DMS79 (cell line): ENCODE data around the gene SLC43A3.
A peak's percentile ranks its signal among the peaks of the same experiment; 100 is the strongest.
"Not testable (repeated sequence)": the region's sequence is repeated elsewhere in the genome, so short reads cannot be mapped to it uniquely, and the experiment has no call there.

Experiments used
- DNase-seq: peaks from one replicate; lab custom pipeline; 2025; lab: John Stamatoyannopoulos, UW

Gene SLC43A3

DNA sequence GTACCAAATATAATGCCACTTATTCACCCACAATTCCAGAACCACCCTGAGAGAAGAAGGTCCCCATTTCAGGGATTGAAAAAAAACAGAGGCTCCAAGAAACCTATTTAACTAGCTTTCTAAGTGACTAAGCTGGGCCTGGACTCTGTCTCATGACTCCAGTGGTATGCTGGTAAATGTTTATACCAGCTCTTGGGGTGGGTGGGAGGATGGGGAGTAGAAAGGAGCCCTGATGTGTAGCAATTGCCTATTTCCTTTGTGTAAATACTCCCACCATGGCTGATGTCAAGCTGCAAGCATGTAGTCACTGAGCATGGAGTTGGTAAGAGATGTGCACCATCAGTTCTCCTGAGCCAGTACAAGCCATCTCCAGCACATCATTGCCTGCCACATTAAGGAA, 48.7 kb downstream of the SLC43A3 start:
- DNase-seq = no peak

DNA sequence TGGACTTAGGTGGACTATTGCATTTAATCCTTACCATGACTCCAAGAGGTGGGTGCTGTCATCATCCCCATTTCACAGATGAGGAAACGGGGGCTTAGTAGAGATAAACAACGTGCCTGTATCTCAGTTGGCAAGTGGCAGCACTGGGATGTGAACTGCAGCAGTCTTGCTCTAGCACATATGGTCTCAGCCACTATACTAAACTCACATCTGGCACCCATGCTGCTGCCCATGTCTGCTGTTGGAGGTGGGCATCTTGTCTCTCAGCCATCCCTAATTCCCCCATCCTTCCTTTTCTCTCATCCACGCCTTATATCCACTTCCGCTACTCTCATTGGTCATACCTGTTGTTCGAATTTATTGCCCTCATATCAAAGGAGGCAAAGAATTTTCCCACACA, 49.8 kb downstream of the SLC43A3 start:
- DNase-seq = no peak

DNA sequence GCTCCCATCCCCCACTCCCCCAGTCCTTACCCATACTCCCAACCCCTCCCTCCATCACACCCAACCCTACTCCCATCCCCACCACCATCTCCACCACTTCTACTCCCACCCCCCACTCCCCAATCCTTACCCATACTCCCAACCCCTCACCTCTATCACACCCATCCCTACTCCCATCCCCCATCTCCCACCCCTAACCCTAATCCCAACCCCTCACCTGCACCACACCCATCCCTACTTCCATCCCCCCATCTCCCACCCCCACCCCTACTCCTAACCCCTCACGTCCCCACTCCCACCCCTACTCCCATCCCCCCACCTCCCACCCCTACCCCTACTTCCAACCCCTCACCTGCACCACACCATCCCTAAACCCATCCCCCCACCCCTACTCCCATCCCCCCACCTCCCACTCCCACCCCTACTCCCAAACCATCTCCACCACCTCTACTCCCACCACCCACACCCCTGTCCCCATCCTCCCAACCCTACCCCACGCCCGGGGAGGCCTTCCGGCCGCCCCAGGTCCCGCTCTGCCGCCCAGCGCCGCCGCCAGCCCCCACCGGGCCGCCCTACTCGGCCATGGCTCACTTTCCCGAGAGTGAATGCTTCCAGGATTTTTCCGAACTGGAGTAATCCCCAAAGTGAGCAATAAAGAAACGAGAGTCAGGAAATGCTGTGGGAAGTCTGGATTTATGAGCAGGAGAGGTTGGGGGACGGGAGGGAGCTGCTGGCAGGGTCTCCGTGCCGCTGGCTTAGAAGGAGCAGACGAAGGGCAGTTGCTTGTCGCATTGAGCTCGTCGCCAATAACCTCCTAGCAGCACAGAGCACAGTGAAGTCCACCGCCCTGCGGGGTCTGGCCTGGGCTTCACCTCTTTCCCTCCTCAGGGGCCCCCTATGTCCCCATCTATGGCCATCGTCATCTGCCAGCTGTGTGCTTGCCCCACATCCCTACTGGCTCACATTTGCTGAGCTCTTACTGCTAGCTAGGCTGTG, 50.5 kb downstream of the SLC43A3 start:
- DNase-seq = no peak

DNA sequence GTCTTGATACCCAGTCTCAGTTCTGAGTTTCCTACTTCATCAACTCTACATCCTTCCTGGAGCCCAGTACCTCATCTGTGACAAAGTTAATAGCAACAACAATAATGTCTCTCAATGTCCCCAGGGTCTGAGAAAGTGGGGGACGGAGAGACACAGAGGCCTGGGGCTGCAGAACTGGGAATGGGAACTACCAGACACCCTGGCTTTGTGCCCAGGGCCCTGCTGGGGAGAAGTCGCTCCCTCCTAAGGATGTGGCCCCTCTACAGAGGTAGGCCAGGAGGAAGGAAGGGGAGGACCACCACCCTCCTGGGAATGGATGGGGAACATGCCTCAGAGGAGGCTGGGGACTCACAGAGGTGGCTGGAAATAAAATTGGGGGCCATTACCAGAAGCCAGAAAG, 51.4 kb downstream of the SLC43A3 start:
- DNase-seq = no peak

DNA sequence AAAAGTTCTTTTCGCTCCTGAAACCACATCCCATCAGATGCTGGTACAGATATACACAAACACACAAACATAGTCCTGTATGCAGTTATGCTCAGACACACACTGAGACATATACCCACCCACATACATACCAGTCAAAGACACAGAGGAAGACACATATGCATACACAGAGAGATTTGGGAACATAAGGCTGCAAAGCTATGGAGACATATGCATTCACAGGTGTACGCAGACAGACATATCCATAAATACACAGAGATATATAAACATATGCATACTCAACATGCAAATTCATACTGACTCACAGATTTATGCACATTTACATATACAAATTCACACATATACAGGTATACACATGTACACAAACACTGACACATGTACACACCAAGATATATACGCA, 52.0 kb downstream of the SLC43A3 start:
- DNase-seq = no peak

DNA sequence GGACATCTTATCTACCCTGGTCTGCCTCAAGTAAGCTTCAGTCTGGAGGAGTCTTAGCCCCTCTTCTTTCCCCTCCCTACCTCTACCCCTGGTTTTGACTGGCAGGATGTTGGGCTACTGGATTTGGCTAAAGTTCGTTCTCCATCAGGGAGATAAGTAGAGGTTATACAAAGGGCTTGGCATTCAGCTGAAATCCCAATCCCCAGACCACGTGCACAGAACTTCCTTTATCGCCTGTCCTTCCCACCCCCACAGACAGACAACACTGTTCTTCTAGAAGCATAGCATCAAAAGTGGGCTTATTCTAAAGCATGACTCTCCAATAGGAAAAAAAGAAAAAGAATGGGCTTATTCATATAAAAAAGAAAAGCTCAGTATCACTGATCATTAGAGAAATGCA, 53.8 kb downstream of the SLC43A3 start:
- no peak for DNase-seq

DNA sequence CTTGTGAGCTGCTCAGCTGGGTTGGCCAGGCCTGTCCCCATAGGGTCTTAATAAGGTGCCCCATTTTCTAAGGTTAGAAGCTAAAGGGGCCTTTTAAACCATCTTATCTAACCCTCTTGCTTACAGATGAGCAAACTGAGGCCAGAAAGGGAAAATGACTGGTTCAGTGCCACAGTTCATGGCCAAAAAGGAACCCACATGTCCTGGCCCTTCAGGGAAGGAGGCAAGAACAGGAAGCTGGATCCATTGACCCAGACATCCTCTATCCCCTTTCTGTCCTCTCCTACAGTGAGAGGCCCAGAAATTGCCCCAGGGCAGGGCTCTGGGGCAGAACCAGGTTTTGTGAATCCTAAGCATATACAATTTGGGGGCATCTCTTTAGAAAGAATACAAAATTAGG, 56.0 kb downstream of the SLC43A3 start:
- DNase-seq = no peak

DNA sequence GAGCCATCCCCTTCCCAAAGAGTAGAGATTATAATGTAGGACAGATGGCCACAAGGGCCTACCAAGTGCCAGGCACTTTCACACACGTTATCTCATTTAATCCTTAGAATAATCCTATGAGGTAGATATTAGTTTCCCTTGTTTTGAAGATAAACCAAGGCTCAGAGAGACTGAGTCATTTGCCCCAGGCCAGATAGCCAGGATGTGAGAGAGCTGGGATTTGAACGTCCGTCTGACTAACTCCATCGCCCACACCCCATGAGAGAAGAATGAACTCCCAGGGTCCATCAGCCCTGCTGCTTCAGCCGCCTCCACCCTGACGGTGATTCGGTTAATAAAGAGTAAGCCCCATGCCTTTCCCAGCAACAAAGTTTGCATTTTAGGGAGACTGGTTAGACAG, 56.7 kb downstream of the SLC43A3 start:
- no peak for DNase-seq

DNA sequence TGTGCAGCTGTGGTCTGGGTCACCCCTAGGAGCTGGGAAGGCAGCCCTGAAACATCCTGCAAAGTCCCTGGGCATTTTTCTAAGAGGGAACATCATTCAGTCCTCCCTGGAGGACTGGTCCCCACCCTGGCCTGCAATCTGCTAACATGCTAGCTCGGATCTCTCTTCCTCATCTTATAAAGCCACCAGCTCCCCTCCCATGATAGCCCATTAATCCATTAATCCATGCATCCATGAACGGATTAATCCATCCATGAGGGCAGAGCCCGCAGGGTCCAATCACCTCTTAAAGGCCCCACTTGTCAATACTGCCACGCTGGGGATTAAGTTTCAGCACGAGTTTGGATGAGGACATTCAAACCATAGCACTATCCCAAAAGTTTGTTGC, 58.1 kb downstream of the SLC43A3 start:
- no peak for DNase-seq

DNA sequence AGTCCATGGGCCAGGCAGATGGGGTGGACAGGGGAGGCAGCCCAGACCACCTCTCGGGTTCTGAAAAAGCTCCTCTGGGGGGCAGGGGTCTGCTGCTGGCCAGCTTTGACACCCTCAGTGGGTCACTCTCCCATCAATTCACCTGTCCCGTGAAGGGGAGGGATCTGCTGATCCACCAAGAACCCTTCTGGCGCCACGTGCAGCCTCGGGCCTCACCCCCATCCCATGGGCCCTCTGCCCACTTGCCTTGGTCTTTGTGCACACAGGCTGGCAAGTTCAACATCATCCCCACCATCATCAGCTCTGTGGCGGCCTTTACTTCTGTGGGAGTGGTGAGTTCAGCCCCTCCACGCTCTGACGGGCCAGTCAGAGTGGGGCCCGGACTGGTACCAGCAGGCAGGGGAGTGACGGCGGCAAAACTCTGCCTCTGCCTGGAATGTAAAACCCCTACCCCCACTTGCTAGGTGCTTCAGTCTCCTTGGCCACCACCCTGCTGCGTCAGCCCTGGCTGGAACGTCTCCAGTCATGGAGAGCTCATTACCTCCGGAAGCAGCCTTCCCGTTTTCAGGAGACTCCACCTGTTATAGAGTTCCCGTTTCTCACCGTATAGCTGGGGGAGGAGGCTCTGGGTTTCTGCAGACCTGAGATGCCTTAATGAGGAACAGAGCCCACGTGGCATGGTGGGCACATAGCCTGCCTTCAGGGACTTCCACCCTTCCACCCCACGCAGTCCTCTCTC, 58.6 kb downstream of the SLC43A3 start:
- peak; percentile 17 for DNase-seq

DNA sequence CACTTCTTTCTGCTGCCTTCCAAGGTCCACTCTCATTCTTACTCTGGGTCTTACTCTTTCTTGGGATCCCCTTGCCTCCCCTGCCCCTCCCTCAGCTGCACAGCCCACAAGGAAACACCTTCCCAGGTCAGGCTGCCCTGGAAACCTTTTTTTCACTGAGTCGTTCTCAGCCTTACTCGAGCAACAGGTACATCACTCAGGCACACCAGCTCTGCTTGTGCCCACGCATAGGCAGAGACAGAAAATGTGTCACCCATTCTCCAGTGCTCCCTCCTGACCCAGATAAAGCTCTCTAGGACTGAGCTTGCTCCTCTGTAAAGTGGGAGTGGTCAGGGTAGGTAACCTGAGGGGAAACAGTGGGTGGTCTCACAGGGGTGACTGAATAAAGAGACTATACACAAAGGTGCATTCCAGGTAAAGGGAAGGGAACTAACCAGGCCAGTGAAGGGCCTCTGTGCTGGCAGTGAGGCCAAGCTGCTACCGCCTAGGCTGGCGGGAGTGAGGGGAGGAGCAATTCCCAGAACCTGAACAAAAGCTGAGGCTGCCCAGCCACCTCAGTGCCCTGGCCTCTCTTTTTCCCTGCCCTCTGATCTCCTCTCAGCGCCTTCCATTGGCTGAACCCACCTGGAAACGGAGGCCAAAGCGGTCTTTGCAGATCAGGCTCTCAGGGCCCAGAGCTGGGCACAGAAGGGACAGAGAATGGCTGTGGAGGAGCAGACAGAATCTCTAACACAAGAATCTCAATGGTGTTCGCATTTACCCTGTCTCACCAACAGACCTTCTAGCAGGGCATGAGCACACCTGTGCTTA, 61.9 kb downstream of the SLC43A3 start:
- DNase-seq = no peak

DNA sequence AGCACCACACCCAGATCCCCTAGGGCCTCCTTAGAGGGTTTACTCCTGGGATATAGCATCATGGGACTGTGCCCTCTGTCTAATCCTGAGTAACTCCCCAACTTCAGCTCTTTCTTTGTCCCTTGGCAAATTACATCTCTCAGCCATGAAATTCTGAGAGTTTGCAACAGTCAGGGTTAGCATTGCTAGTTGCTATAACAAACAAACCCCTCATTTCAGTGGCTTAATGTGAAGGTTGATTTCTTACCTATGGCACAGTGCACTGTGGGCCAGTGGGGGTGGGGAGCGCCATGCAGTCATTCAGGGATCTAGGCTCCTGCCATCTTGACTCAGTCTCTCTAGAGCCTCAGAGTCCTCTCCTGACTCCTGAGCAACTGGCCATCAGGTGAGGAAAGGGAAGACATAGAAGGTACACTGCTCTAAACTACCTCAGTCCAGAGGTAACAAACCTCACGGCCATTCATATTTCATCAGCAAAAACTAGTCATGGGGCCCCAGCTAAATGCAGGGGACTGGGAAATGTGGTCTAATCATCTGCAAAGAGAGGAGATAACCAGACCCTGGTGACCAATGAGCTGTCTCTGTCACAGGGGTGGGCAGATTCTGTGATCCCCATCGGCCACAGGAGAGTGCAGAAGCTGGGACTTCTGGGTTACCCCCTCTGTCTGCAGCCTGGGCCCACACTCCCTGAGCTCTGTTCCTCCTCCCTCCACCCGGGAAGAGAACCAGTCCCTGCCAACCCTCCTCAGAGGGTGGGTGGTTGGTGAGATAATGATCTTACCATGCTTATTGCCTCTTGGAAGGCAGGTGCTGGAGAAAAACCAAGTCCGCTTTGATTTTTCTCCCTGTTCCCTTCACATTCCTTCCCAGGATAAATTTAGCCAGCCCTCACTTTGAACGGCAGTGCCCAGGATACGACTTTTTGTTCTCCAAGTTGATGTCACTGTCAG, 63.5 kb downstream of the SLC43A3 start:
- DNase-seq = no peak

DNA sequence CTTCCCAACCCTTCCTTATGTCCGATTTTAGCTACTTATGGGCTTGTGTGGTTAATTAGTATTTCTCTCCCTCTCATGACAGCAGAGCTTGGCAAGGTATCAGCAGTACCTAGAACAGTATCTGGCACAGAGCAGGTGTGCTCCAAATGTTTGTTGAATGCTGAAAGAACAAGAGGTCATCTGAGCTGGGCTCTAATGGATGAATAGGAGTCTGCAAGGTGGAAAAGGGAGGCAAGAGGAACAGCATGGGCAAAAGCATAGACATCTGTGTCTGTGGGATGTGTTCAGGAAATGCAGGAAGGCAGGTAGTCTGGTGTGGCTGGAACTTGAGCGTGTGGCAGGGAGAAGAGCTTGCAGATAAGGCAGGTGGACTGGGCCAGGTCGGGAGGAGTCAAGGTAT, 65.0 kb downstream of the SLC43A3 start:
- DNase-seq = no peak

DNA sequence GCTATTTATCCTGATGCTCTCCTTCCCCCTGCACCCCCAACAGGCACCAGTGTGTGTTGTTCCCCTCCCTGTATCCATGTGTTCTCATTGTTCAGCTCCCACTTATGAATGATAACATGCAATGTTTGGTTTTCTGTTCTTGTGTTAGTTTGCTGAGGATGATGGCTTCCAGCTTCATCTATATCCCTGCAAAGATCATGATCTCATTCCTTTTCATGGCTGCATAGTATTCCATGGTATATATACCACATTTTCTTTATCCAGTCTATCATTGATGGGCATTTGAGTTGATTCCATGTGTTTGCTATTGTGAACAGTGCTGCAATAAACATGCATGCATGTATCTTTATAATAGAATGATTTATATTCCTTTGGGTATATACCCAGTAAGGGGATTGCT, 65.5 kb downstream of the SLC43A3 start:
- DNase-seq = not testable (repeated sequence)

DNA sequence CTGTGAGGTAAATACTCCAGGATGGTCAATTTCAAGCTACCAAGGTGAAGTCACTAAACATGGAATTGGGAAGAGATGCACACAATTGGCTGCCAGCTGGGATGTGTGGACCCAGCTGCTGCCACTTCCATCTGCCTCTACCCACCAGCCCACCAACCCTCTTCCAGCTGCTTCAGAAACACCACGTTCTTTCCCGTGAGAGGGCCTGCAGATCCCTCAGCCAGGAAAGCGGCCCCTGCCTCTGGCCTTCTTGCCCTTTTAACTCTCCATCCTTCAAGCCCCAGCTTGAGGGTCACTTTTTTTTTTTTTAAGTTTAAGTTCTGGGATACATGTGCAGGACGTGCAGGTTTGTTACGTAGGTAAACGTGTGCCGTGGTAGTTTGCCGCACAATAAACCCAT, 65.9 kb downstream of the SLC43A3 start:
- DNase-seq = no peak

DNA sequence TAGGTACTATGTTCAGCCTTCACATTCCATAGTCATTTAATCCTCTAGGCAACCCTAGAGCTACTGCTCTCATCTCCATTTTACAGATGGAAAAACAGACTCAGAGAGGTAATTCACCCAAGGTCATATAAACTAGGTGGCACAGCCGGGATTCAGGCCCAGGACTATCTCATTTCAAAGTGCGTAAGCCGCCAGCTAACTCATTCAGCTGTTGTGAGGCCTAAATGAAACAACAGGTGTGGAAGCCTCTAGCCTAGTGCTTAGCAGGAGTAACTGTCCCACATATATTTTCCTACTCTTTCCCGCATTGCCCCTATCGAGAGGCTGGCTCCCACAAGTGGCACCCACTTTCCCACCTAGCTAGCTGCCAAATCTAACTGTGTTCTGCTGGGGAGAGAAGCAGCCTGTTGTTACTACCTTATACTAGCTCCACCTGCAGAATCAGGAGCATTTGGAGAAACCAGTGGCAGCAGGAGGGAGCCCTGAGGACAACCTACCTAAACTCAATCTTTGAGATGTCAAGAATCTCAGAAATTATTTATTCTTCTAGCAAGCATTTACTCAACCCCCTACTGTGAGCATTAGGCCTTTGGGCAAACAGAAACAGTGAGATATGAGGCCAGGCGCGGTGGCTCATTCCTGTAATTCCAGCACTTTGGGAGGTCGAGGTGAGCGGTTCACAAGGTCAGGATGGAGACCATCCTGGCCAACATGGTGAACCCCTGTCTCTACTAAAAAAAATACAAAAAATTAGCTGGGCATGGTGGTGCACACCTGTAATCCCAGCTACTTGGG, 66.8 kb downstream of the SLC43A3 start:
- no peak for DNase-seq

DNA sequence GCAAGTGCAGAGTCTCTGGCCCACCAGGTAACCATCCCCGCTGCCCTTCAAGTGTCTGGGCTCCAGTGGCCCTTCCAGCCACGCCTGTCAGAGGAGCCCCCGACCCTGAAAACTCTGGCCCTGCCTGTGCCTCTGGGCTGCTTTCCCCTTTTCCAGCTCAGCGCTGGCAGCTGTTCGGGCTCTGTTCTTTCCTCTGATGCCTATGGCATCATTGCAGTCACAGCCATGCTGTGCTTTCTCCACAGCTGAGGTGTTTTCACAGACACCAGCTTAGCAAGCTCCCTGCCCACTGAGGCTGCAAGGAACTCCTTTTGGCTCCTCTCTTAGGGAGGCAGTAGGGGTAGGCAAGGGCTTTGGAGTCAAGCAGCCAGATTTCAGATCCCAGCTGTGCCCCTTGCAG, 67.5 kb downstream of the SLC43A3 start:
- DNase-seq = no peak

DNA sequence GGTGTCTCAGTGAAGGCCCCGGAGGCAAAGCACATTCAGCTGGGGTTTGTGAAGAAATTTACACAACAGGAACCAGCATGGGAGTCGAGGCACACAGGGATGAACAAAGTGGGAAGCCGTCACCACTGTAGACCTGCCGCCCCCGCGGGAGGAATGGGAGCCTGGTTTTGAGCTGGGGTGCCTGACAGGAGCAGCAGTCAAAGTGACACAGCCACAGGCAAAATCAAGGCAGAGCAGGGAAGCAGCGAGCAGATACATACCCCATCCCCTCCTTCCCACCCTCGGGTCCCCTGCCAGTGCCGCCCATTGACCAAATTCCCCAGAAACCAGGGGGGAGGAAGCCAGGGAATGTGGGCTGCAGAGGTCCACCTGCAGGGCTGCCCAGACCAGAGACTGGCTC, 67.9 kb downstream of the SLC43A3 start:
- no peak for DNase-seq

DNA sequence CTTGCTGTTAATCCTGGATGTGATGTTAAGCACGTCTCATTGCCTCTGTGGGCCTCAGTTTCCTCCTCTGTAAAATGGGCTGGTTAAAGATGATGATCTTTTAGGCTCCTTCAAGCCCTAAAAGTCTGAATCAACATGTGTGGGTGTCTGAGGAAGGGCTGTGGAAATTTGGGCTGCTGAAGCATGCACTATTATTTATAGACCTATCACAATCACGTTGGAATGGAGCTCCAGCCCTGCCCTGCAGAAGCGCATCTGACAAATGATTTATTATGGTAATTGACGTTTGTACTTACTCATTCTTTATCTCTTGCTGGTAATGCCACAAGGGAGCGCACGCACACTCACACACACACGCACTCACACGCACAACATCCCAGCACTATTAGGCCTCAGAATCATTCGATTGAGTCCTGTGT, 68.4 kb downstream of the SLC43A3 start:
- no peak for DNase-seq

DNA sequence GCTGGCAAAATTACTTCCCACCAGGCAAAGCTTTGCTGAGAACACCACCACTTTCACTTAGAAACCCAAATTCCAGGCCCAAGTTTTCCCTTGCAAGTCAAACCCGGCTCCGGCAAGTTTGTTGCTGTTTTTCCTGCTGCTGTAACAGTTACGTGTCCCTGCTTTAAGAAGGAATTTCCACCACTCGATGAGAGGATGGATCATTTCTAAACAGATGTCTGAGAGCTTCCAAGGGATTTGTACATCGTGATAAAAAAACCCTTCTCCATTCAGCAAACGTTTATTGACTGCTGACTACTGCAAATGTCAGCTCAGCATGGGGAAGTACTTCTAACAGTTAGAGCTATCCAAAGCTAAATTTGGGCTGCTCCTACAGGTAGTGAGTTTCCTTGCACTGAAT, 69.1 kb downstream of the SLC43A3 start:
- no peak for DNase-seq
